Bone marrow (tissue), 2 donors: ENCODE measurements around the gene SFSWAP.
"Not testable (repeated sequence)": the region's sequence is repeated elsewhere in the genome, so short reads cannot be mapped to it uniquely, and the experiment has no call there.

Source experiments
- DNase-seq, 2 donors: peaks; one replicate each; lab custom pipeline; 2025; lab: John Stamatoyannopoulos, UW

Gene SFSWAP

DNA sequence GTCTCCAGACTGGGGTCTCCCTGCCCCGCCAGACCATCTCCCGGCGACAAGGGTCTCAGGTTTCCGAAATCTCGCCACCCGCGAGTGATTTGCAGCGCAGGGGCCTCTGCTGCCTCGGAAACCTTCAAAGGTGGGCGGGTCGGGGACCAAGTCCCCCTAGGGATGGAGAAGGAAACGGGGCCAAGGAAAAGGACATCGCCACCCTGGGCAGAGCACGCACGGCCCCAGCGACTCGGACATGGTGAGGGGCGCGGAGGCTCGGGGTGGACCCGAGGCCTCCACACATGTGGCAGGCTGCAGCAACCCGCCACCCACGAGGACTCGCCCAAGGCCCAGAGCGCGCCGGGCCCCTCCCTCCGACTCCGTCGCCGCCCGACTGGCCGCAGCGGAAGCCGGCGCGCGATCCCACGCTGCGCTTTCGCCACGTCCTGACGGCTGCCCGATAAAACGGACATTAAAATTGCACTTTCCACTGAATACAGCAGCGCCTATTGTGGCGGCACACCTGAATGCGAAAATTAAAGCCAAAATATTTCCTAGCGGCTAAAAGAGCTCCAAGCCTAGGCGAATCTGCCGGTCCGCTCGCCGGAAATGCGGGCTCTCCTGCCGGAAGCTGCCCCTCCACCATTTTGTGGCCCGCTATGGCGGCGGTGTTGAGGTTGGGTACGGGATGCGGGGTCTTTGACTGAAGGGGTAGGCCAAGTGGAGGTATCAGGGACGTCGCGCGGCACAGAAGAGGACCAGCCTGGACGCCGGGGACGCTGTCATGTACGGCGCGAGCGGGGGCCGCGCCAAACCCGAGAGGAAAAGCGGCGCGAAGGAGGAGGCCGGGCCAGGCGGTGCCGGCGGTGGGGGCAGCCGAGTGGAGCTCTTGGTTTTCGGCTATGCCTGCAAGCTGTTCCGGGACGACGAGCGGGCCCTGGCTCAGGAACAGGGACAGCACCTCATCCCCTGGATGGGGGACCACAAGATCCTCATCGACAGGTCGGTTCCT lies at the start of gene SFSWAP:
TSS of gene SFSWAP (plus strand) at position 627 of the 994 bp plus-strand sequence. CDS start at position 767, 140 bp downstream.
- peak; percentile 65 to 82 for DNase-seq

DNA sequence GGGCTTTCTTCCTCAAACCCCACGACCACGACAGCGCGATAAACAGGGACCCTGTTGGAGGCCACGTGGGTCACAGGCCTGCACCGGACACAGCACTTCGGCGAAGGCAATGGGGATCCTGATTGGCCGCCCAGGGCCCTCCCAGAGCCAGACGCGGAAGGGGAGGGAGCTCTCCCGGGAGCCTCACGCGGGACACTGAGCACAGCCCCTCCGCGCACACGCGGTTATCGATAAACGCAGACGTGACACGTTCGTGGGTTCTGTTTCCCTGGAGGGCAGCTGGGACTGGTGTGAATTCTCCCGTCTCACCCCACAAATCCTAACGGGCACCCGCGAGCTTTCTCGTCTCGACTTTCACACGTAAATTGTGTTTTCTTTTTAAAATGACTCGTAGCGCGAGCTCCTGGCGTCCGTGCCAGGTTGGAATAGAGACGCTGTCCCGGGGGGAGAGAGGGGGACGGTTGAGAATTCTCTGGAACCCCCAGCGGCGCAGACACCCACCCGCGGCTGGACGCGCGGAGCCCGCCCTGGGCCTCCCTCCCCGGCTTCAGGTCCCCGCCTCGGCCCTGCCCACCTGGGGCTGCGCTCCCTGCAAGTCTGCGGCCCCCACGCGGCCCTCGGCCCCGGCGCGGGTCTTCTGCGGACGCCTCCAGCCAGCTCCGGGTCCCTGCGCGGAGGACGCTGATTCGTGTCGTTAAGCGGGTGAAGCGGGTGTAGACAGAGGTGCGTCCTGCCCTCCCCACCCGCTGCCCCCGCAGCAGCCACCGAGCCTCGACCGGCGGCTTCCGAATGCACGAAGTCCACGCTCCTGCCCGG lies 49.5 kb upstream of the SFSWAP start:
- DNase-seq, result not testable (repeated sequence)

DNA sequence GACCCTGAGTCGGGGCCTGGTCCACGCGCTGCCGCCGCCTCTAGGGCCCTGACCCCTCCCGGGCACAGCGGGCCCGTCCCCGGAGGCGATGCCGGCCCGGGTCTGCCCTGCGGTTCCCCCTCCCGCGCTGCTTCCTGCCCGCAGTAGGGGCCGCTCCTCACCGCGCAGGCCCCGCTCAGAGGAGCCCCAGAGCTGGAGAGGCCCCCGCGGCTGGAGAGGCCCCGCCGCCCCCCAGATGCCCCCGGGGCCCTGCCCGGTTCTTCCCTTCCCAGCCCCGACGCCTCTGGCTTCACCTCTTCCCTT lies 49.0 kb upstream of the SFSWAP start:
- not testable (repeated sequence) for DNase-seq

DNA sequence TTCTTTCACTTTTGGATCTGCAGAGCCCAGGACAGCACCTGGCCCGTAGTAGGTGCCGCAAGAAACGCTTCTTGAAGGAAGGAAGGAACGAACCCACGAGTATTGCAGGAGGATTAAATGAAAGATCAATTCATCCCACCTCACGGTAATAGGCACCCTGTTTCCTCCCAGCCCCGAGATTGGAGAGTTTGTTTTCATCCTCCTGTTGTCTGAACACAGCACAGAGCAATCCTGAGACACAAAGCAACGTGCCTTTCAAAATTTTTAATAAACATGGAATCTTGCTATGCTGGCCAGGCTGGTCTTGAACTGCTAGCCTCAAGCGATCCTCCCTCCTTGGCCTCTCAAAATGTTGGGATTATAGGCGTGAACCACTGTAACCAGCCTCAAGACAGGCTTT lies 48.5 kb upstream of the SFSWAP start:
- not testable (repeated sequence) for DNase-seq

DNA sequence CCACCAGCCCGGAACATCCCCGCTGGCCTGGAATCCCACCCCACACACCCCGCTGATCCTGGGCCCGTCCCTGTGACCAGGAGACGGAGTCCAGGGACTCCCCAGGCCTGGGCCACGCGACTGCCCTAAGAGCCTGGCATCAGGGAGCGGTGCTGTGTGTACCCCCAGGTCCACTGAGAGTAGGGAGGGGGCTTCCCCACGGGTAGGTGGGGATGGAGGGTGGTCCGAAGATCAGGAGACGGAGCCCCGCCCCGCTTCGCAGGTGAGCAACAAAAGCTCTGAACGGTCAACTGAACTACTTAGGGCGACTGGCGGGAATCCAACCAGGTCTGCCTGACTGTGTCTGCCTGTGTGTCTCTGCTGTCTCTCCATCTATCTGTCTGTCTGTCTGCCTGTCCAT lies 45.2 kb upstream of the SFSWAP start:
- DNase-seq, result not testable (repeated sequence)

DNA sequence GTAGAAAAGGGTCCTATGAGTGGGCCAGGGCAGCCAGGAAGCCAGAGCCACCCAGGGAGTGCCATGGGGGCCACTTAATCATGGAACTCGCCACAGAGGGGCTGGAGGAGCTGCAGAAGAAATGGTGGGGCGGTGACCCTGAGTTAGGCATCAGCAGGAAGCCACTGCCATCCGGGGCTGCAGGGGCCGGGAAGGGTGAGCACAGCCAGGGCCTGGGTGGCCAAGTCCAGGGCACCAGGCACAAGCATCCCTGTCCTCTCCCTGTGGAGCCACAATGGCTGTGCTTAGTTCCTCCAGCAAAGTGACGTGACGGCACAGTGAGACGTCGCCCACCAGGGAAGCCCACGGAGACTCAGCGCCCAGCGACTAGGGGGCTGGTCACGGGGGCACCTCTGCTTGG lies 44.4 kb upstream of the SFSWAP start:
- DNase-seq, result not testable (repeated sequence)

DNA sequence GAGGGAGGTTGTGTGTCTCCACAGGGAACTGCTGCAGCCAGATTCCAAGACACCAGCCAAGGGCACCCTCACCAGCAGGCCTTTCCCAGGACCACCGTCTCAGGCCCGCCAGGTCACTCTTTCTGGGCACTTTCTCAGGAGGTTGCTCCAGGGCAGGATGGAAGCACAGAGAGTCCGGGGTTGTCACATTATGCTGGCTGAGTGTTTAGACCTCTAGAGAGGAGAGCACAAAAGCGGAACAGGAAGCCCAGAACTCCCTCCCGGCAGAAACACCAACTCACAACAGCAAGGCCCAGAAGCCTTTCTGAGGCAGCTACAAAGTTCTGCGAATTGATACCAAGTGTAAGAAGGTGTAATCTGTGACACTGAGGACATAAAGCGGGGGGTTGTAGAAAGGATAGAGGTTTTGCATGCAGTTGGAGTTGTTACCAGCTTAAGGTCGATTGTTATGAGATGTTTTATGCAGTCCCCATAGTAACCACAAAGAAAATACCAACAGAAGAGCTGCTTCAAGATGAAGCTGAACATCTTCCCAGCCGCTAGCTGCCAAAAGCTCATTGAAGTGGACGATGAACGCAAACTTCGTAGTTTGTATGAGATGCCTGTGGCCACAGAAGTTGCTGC lies 43.8 kb upstream of the SFSWAP start:
- not testable (repeated sequence) for DNase-seq

DNA sequence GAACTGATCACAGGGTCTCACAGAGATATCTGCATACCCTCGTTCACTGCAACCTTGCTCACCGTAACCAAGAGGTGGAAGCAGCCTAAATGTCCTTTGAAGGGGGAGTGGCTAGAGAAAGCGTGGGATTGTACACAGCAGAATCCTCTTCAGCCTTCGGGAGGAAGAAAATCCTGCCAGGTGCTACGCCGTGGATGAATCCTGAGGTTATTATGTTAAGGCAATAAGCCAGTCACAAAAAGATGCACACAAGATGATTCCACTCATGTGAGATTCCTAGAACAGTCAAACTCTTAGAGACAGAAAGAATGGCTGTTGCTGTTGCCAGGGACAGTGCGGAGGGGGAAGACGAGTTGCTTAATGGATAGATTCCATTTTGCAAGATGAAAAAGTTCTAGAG lies 39.6 kb upstream of the SFSWAP start:
- no peak for DNase-seq

DNA sequence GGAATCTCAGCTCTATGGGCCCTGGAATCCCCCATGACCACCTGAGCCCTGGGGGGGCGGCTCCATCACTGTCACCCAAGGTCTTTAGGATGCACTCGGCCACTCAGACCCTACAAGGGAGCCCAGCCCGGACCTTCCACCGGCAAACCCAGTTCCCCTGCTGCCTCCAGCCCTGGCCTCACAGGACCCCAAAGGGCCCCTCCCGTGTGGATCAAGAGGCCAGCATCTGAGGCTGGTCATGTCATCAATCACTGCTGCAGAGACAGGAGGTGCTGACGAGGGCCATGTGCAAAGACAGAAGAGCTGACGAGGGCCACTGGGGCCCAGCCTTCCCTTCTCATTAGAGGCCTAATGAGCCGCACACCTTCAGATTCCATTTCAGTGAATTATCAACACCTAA lies 39.0 kb upstream of the SFSWAP start:
- no peak for DNase-seq

DNA sequence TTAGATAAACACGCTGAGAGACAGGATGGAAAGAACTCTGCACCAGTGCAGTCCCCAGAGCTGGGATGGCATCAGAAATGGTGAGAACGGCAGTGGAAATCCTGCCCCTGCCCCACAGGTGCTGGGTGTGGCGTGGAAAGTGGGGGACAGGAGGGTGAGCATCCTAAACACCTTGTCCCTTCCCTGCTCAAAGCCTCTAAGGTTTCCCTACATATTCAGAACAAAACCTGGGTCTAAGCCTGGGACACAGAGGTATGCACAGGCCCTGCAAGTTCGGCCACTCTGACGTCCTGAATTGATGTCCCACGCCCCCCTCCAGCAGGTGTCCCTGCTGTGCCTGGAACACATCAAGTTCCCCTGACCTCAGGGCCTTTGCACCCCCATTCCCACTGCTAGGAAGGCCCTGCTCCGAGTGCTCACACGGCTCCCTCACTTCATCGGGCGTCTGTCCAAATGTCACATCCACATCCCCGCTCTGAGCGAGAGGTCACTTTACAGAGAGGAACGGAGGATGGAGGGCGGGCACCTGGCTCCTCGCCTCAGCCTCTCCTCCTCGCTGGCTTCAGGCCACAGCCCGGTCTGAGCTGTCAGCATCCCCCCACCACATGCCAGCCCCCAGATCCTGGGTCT lies 38.5 kb upstream of the SFSWAP start:
- DNase-seq, result no peak

DNA sequence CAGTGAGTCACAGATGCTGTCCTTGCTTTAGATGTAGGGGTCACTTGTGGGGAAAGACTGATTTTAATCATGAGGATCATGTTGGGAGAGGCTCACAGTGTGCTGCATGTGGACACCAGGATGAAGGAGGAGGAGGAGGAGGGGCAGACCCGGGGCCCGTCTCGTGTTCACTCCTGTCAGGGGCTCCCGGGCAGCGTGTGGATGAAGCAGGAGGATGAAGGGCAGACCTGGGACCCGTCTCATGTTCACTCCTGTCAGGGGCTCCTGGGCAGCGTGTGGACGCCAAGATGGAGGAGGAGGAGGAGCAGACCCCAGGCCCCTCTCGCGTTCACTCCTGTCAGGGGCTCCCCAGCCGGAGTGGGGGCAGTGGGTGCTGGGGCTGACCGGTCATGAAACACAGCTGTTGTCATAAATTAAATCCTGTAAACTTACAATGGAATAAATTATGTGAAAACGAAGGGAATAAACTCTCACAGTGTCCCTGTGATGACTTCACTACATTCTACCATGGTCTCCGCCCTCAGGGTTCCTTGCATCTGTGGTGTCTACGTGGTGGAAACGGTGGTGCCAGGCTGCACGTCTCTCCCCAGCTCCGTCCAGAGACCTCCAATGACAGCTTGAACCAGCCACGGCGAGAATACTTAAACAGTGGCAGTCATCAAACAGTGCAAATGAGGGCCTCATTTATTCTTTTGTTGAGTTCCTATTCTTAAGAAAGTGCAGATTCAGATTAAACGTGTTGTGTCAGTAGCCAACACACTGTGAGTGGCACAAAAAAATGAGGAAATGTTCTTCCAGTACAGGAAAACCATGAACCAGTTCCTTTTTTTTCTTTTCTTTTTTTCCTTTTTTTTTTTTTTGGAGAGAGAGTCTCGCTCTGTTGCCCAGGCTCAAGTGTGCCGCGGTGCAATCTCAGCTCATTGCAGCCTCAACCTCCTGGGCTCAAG lies 37.7 kb upstream of the SFSWAP start:
- no peak for DNase-seq

DNA sequence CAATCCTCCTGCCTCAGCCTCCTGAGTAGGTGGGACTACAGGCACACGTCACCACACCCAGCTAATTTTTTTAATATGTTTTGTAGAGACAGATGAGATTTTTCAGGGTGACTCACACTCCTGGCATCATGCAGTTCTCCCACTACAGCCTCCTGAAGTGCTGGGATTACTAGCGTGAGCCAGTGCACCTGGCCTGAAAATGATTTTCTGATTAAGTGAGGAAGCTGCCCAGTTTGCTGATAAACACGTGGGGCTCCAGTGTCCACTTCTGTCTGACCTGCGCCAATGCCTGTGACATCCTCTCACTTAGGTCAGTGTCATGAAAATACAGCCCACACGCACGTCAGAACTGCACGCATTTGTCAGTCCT lies 37.0 kb upstream of the SFSWAP start:
- no peak for DNase-seq

DNA sequence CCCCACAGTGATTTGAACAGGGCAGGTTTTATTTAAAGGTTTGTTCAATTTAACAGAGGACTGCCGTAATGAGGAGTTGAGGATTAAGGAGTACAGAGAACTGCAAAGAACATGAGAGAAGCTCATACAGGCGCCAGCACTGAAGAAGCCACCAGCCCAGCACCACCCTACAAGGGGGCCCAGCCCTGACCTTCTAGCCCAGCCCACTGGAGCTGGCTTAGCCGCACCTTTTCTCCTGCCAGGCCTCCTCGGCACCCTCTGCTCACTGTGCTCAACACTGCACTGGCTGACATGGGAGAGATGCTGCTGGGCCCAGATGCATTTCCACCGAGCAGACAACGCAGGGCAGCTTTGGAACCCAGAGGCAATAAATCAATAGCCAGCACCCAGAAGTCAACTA lies 36.5 kb upstream of the SFSWAP start:
- DNase-seq, result no peak

DNA sequence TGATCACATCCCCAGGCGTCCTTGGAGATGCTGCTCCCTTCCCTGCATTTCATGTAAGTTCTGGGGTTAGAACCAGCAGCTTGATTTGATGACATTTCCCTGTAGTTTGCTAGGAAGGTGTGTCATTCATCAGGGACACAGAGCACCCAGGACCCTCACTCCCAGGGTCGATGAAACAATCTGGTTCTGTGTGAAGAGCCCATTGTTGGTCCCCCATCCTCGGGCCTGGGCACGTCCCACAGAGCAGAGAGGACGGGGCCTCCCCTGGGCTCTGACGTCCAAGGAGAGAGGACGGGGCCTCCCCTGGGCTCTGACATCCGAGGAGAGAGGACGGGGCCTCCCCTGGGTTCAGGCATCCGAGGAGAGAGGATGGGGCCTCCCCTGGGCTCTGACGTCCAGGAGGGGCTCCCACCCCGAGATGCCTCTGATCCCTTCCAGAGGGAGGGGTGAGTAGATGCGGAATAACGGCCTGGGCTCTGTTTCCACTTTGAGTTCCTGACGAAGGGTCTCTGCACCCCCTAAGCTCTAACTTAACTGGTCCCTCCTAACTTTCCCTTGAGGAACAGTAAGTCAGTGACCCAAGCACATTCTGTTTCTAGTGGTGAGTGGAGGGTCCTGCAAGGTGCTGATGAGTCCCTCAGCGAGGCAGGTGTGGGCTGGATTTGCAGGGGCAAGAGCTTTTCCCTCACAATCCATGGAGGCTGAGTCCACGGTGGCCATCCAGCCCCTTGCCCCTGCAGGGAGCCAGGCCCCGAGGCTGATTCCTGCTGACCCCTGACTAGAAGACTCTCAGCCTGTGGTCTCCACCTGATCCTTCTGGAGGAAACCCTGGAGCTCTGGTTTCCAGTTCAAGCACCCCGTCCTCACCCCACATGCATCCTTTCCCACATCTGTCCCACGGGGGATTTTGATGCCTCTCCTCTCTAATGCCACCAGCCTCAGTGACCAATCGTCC lies 35.5 kb upstream of the SFSWAP start:
- DNase-seq, result no peak

DNA sequence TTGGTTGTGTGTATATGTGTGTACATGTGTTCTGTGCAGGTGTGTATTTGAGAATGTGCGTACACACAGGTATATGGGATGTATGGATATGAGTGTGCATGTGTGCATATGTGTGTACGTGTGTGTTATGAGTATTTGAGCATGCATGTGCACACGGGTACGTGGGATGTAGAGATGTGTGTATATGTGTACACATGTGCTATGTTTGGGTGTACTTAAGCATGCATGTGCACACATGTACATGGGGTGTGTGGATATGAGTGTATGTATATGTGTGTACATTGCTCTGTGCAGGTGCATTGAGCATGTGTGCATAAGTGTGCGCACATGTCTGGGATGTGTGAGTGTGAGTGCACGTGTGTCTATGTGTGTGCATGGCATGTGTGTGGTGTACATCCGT lies 34.3 kb upstream of the SFSWAP start:
- no peak for DNase-seq

DNA sequence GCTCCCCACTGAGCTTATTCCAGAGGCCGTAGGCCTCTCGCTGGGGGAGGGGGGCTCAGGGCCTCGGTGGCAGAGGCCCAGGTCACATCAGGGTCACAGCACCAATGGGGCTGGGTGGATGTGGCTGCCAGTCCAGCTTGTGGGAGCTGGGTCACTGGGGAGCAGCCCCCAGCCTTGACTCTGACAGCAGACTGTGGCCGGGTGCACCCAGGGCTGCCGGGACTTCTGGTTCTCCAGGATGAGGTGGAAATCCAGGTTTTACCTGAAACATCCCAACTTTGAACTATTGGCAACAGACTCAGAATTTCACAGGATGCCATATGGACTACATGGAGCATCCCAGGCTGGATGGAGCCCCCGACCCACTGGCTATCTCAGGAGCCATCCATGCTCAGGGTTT lies 33.8 kb upstream of the SFSWAP start:
- not testable (repeated sequence) for DNase-seq

DNA sequence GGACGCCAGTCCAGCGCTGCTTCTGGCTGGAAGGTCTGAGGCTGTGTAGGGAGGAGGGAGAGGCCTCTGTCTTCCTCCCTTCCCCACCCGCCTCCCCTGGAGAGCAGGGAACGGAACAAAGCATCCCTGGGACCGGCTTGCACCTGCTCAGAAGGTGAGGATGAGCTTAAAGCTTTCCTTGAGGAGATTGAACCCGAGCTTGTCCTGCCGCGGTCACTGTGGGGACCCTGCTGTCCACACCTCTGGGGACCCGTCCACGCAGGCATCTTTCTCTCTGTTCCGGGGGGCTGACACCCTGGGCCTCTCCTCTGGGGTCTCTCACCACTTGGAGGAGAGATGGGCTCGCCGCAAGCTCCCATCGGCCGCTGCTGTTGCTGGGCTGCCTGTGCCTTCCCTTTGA lies 33.2 kb upstream of the SFSWAP start:
- no peak for DNase-seq

DNA sequence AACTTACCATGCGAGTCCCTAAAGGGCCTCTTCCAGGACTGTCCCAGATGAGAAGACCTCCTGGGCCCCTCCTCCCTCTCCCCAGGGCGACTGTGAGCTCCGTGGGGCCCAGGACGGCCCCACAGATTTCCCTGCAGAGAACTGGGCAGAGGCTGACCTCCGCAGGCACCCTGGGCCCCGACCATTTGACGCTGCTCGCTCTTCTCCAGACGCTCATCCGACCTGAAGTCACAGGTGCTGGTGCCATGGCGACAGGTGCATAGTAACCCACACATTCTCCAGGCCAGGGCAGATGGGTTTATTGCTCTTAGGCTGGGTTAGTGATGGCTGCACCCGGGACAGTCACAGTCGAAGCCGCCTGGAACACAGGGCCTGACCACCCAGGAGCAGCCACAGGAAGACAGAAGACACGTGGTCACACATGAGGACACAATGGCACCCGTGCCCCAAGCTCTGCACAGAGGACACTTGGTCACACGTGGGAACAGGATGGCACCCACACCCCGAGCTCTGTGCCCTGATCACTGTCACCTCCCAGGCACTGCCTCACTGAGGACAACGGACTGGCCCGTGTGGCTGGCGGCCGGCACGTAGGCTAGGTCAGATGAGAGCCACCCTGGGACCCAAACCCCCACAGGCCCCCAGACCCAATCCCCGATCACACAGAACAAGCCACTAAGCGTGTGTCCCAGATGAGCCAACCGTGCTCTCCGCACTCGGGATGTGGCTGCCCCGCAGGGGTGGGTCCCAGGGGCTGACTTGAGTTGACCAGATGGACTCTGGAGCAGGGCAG lies 32.3 kb upstream of the SFSWAP start:
- not testable (repeated sequence) for DNase-seq

DNA sequence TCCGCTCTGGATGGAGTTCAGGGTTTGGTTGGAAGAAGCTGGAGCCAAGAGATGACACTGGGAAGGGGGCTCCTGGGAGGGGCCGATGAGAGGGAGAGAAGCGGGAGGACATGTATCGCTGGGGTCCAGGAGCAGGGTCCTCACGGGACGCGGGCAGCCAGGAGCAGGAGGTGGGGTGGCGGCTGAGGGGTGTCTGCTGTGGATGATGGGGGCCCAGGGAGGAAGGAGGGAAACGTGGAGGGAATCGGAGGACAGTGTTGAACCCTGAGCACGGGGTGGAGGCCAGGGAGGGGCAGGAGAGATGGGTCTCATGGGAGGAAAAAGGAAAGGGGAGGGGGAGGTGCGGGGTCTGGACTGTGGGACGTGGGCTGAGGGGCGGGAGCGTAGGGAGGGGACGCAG lies 31.7 kb upstream of the SFSWAP start:
- DNase-seq, result not testable (repeated sequence)
